Stimulated activated CD4-positive, alpha-beta T cell treated with anti-CD3 and anti-CD28 coated beads, Interleukin-1b, Interleukin-23, amount 100 ng/mL, for 48 hours (primary cell): ENCODE data around the gene KCNAB2.
A peak's percentile ranks its signal among the peaks of the same experiment; 100 is the strongest.
"Not testable (repeated sequence)": the region's sequence is repeated elsewhere in the genome, so short reads cannot be mapped to it uniquely, and the experiment has no call there.

Experiments used
- DNase-seq: peaks from one replicate; pipeline ENCODE4 v3.0.0-alpha.2; 2020

Gene KCNAB2

DNA sequence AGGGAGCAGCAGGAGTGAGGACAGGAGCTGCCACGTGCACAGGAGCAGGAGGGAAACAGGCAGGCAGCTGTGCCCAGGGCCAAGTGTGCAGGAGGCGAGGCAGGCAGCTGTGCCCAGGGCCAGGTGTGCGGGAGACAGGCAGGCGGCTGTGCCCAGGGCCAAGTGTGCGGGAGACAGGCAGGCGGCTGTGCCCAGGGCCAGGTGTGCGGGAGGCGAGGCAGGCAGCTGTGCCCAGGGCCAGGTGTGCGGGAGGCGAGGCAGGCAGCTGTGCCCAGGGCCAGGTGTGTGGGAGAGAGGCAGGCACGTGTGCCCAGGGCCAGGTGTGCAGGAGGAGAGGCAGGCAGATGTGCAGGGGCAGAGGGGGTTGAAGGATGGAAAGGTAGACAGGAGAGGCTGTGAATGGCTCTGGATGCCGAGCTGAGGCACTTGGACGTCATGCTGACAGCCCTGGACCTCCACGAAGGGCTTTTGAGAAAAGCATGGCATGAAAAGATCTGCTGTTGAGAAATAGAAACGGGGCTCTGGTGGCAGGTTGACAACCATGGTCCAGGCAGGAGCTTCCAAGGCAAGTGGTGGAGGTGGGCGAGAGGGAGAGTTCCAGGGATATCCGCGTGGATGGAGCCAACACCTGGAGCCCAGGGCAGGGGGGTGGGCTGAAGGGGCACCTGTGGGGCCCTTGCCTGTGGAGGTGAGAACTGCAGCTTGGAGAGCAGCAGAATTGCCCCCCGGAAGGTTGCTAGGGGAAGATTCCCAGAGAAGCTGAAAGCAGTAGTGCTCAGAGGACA lies 34.3 kb upstream of the KCNAB2 start:
- no peak for DNase-seq

DNA sequence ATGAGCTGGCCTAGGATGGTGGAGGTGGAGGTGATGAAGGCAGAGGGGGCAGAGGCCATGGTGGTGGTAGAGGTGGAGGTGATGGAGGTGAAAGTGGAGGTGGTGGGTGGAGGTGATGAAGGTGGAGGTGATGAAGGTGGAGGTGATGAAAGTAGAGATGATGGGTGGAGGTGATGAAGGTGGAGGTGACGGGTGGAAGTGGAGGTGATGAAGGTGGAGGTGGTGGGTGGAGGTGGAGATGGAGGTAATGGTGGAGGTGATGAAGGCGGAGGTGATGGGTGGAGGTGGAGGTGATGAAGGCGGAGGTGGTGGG lies 33.8 kb upstream of the KCNAB2 start:
- DNase-seq: no peak

DNA sequence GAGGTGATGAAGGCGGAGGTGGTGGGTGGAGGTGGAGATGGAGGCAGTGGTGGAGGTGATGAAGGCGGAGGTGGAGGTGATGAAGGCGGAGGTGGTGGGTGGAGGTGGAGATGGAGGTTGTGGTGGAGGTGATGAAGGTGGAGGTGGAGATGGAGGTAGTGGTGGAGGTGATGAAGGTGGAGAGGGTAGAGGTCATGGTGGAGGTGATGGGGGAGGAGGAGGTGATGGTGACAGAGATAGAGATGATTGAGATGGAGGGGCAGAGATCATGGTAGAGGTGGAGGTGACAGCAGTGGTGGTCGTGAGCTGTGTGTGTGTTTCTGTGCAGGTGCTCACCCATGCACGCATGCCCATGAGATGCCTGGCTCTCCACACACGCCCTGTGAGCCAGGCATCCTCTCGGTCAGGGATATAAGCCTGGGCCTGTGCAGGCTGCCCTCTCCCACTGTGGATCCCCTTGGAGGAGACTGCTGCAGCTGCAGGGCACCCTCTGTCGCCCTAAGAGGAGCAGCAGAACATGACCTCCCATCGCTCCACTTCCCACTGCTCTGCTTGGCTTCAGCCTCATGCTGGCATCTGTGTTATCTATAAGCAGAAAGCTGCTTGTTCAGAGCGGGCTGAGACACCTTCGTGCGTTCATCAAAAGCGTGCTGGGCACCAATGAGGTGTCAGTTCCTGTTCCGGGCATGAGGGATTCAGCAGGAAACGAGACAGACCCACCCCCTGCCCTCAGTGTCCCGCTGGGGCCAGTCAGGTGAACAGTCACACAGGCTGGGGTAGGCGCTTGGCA lies 33.0 kb upstream of the KCNAB2 start:
- DNase-seq: no peak

DNA sequence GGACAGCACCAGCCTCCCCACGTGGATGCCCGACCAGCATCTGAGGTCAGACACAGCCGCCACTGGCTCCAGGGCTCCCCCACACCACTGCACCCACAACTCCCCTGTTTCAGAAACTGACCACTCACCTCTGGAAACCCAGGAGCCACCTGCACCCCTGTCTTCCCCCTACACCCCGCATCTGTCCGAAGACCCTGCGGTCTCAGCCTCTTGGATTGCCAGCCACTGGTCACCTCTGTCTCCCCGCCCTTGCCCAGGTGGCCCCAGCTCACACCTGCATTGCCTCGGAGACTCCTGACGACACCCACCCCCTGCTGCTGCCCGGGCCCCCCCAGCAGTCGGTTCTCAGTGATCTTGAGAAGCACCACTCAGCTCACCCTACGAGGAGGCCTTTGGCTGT lies 32.2 kb upstream of the KCNAB2 start:
- no peak for DNase-seq

DNA sequence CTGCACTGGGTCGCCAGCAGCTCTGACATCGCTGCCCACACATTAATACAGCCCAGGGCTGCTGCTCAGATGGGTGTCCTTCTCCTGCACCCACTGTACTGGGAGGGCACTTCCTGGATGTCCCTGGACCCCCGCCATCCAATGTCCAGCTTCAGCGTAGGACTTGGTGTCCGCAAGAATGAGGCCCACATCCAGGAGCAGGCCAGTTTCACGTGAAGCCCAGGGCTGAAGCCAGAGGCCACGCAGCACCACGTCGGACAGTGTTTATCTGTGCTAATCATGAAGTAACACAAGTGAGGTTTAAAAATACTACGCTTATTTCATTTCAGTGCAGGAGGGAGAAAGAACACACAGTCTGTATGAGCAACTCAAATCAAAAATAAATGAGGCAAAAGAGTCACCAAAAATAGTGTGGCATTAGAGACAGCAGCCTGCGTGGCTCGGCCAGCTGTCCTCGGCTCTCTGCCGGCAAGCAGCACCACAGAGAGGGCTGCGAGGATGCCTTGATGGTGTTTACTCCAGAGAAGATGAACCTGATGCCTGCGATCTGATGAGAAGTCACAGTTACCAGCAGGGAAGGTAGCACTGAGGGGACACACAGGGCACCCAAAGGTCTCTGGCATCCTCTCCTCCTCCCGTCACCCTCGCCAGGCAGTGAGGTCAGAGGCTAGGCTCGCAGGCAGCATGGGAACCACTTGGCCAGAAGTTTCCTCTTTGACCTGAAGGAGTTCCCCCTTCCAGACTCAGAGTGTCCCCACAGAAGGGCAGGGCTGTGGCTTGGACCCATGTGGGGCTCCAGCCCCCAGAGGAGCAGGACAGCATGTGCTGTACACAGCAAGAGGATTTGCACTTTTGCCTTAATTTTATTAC lies 31.3 kb upstream of the KCNAB2 start:
- no peak for DNase-seq

DNA sequence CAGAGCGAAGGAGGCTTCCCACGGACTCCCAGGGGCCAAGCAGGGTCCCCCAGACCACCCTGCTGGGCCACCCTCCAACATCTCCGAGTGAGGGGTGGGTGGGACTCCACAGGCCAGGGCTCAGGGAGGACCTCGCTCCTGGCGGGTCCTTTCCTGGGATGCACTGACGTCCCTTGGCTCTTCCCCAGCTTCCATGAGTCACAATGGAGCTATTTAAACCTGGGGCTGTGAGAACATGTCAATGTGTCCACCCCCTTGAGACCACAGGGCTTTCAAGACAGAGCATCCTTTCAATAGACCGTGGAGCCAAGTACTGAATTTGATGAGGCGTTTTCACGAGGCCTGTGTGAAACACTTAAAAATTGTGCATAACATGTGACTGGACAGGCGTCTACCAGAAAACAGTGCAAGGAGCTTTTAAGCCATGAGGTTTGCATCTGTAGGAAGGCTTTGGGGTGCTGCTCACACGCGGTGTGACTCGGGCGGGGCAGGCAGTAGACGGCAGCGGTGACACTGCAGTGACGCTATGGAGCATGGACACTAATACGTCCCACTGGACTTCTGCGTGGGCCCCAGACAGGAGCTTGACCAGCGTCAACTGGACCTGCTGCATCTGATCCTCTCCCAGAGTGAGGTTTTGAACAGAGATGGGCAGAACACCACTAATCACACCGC lies 29.4 kb upstream of the KCNAB2 start:
- DNase-seq: no peak

DNA sequence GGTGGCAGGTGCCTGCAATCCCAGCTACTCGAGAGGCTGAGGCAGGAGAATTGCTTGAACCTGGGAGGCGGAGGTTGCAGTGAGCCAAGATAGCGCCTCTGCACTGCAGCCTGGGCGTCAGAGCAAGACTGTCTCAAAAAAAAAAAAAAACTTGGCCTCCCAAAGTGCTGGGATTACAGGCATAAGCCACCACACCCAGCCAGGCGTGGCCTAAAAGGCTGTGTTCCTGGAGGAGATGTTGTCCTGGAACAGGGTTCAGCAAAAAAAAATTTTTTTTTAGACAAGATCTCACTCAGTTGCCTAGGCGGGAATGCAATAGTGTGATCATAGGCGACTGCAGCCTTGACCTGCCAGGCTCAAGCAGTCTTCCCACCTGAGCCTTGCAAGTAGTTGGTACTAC lies 28.0 kb upstream of the KCNAB2 start:
- DNase-seq: not testable (repeated sequence)

- DNase-seq: no peak
Measured at GRCh38 chr1:6019166-6019845, 26.4 kb upstream of the KCNAB2 start.

DNA sequence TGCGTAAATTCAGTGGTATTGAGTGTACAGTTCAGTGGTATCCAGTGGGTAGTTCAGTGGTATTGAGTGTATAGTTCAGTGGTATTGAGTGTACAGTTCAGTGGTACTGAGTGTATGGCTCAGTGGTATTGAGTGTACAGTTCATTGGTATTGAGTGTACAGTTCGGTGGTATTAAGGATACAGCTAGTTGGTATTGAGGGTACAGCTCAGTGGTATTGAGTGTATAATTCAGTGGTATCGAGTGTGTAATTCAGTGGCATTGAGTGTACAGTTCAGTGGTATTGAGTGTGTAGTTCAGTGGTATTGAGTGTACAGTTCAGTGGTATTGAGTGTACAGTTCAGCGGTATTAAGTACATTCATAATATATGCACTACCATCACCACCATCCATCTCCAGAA lies 23.5 kb upstream of the KCNAB2 start:
- no peak for DNase-seq

DNA sequence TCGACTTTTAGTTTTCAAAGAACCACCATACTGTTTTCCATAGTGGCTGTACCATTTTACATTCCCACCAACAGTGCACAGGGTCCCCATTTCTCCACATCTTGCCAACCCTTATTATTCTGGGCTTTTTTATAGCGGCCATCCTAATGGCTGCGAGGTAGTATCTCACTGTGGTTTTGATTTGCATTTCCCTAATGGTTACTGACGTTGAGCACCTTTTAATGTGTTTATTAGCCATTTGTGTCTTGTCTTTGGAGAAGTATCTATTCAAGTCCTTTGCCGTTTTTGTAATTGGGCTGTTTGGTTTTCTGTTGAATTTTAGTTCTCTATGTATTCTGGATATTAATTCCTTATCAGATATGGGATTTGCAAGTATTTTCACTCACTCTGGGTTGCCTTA lies 22.3 kb upstream of the KCNAB2 start:
- no peak for DNase-seq

GRCh38 chr1:6024376-6024775 lies 21.3 kb upstream of the KCNAB2 start:
- no peak for DNase-seq

DNA sequence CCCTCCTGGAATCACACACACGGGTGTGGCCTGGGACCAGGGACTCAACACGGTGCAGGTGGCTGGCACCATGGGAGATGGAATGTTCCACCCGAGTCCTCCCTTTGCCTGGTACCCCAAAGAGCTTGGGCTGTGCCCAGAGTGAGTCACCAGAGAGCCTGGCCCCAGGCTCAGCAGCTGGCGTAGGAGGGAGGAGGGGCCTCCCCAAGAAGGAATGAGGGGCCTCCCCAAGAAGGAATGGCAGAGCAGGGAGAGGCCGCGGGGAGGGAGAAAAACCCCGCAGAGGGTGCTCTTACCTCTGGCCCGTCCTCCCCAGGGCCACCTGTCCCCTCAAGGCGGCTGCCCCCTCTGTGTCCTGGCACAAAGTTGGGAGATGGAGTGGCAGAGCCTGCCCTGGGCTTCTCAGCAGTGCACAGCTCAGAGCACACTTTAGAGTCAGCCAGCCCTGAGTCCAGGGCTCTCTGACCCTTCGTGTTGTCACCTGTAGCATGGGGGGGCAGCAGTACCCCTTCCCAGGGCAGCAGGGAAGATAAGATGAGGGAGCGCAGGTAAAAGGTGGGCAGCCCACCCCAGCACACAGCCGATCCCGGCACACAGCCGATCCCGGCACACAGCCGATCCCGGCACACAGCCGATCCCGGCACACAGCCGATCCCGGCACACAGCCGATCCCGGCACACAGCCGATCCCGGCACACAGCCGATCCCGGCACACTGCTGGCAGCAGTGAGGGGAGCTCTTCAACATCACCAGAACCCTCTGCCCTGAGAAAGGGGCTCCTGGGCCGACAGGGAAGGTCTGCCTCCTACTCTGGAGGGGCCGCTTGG lies 20.2 kb upstream of the KCNAB2 start:
- DNase-seq: peak; percentile 11

DNA sequence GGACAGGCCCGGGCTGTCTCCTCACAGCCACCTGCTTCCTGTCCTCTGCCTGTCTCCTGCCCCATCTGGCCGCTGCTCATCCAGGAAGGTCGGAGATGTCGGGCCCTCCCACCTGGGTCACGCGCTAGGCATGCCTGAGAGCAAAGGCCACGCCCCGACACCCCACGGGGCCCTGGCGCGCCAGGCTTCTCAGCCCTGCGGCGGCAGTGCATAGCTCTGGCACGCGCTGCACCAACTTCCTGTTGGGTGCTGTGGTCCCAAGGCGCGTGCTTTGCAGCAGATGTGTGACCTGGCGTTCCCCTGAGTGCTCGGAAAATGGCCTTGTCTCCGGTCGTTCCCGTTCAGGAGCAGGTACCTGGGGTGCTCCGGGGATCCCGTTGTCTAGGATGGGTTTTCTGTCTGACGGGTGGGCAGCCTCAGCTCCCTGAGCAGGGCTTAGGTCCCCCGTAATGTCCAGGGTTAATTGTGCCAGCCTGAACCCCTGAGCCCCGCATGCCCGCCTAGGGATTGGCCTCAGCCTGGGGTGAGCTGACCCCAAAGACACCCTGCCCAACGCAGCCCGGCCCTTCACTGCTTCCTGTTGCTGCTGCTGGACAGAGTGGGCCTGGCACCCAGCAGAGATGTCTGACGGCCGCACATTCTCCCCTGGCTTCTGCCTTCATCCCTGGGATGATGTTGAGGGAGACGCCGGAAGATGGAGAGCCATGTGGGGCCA lies 19.4 kb upstream of the KCNAB2 start:
- DNase-seq: peak; percentile 94

GRCh38 chr1:6027591-6027990 lies 18.1 kb upstream of the KCNAB2 start:
- DNase-seq: peak; percentile 47

GRCh38 chr1:6028042-6028850 lies 17.4 kb upstream of the KCNAB2 start:
- DNase-seq: peak; percentile 64

- no peak for DNase-seq
Measured at GRCh38 chr1:6029351-6029750, 16.3 kb upstream of the KCNAB2 start.

DNA sequence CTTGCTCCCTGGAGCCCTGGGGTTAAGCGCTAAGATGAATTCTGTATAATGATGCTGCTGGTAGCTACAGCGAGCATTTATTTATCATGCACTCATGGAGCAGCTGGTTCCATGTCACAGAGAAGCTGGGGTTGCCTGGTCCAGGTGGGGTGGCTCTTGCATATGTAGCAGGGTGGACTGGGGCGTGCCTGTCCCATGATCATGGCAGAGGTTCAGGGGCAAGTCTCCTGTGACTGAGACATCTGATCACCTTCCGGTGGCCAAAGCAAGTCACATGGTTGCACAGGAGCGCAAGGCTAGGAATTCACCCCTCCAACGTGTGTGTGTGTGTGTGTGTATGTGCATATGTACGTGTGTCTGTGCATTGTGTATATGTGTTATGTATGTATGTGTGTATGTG lies 15.6 kb upstream of the KCNAB2 start:
- DNase-seq: no peak

DNA sequence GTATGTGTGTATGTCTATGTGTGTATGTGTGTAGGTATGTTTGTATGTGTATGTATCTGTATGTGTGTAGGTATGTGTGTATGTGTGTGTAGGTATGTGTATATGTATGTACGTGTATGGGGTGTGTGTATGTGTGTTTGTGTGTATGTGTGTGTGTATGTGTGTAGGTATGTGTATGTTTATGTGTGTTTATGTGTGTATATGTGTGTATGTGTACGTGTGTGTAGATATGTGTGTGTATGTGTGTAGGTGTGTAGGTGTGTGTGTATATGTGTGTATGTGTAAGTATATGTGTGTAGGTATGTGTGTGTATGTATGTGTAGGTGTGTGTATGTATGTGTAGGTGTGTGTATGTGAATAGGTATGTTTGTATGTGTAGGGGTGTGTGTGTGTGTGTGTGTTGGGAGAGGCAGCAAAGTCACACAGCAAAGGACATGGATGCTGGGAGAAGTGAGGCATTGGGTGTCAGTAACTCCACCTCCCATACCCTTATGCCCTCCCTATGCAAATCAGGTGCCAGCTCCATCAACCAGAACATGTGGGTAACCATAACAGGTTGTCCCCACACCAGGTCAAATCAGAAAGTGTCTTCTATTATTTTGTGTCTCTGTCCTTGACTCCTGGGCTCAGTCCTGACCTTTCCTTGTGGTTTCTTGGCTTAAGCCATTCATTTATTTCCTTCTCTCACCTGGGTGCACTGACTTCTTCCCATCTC lies 15.0 kb upstream of the KCNAB2 start:
- DNase-seq: no peak

GRCh38 chr1:6033124-6033523 lies 12.6 kb upstream of the KCNAB2 start:
- no peak for DNase-seq
